NT2/D1 (cell line): ENCODE results near the gene PRF1.

Experiments
- DNase-seq: peaks from one replicate; pipeline ENCODE4 v3.0.0-alpha.2; 2011; ENCODE audit warnings: low read depth, low spot score
- H3K27me3 ChIP-seq: 2 replicates; pipeline ENCODE4 v1.6.0; 2011; ENCODE audit warnings: mild to moderate bottlenecking; ENCODE audit not compliant: insufficient read length, insufficient read depth
- H3K36me3 ChIP-seq: 2 replicates; pipeline ENCODE4 v1.6.1; 2011; ENCODE audit warnings: mild to moderate bottlenecking, low read length, mixed read lengths; ENCODE audit not compliant: insufficient read depth, insufficient read length
- H3K4me1 ChIP-seq: 2 replicates; pipeline ENCODE4 v1.5.1; 2011; ENCODE audit not compliant: insufficient read depth, insufficient read length
- H3K4me3 ChIP-seq: 2 replicates; pipeline ENCODE4 v1.5.1; 2011; ENCODE audit warnings: low read depth; ENCODE audit not compliant: insufficient read length
- H3K9ac ChIP-seq: 2 replicates; pipeline ENCODE4 v1.6.0; 2011; ENCODE audit warnings: low read depth; ENCODE audit not compliant: insufficient read length
- H3K9me3 ChIP-seq: 2 replicates; pipeline ENCODE4 v1.5.1; 2011; ENCODE audit warnings: mild to moderate bottlenecking, low read length; ENCODE audit not compliant: insufficient read depth
- SUZ12 ChIP-seq: IDR thresholded peaks from 2 replicates; pipeline ENCODE4 v1.6.1; 2011; ENCODE audit not compliant: insufficient read length, insufficient read depth; ENCODE audit errors: extremely low read depth
- YY1 ChIP-seq: IDR thresholded peaks from 2 replicates; pipeline ENCODE4 v1.6.1; 2011; ENCODE audit not compliant: insufficient read length, insufficient read depth
- ZNF274 ChIP-seq: IDR thresholded peaks from 2 replicates; pipeline ENCODE4 v1.6.1; 2011; ENCODE audit warnings: mild to moderate bottlenecking, low read depth, low read length

Gene PRF1

DNA sequence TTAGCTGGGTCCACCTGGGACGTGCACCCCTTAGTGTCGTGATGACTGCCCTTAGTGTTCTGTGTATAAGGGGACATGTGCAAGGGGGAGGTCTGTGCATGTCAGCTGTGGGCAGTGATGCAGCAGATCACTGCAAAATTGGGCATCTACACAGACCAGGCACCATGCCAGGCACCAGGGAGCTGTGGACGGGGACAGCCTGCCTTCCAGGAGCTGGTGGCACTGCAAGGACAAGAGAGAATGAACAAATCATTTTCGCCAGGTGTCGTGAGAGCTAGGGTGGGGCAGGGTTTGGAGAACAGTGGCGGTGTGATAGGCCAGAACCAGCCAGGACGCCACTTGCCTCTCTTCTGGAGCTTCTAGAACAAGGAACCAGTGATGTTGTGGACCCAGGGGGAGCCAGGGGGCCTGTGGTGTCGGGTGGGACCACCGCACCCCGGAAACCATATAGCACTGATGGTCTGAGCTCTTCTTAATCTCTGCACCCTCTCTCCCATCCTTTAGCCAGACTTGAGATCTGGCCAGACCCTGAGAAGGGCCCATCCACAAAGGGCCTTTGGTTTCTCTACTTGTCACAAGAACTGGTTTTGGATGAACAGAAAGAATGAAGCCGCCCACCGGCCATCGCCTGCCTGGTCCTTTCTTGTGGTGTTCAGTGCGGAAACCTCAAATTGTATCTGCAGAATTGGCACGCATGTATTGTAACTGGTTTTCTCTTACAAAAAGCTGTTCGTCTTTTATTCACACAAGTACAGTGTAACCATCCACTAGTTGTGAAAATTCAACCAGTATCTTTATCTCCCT, 30.7 kb downstream of the PRF1 start:
- no peak for DNase-seq
- H3K4me3 ChIP-seq, result no peak overlapping the region
- no peaks in the 10 kb centered on the region for H3K9me3 ChIP-seq
- no peaks in the 10 kb centered on the region for H3K27me3 ChIP-seq
- H3K9ac ChIP-seq, result no peak overlapping the region
- H3K36me3 ChIP-seq, result no peaks in the 10 kb centered on the region
- peaks cover 10% of the 10 kb centered on the region for H3K4me1 ChIP-seq
- TF ChIP-seq ZNF274 (no peak), SUZ12 (no peak), YY1 (no peak)

DNA sequence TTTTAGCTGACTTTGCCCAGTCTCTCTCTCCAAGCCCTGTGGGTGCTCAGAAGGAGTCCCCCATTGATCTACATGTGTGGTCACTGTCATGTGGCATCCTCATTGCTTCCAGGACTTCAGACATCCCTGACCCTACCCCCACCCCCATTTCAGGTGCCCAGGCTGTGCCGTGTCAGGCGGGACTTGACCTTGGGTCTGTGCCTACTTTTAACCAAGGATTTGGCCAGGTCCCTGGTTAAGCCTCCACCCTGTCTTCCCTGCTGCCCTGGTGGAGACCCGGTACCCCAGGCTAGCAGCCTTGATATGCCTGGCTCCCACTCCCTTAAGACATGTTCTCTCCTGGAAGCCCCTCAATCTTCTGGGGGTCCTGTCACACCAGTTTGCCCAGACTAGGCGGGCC, 31.3 kb downstream of the PRF1 start:
- Histone ChIP-seq H3K4me1 (peaks cover 6% of the 10 kb centered on the region), H3K27me3 (no peaks in the 10 kb centered on the region), H3K9me3 (no peaks in the 10 kb centered on the region), H3K4me3 (no peak overlapping the region), H3K9ac (no peak overlapping the region), H3K36me3 (no peaks in the 10 kb centered on the region)
- TF ChIP-seq YY1, result no peak
- TF ChIP-seq ZNF274, result no peak
- TF ChIP-seq SUZ12, result no peak
- DNase-seq, result no peak

DNA sequence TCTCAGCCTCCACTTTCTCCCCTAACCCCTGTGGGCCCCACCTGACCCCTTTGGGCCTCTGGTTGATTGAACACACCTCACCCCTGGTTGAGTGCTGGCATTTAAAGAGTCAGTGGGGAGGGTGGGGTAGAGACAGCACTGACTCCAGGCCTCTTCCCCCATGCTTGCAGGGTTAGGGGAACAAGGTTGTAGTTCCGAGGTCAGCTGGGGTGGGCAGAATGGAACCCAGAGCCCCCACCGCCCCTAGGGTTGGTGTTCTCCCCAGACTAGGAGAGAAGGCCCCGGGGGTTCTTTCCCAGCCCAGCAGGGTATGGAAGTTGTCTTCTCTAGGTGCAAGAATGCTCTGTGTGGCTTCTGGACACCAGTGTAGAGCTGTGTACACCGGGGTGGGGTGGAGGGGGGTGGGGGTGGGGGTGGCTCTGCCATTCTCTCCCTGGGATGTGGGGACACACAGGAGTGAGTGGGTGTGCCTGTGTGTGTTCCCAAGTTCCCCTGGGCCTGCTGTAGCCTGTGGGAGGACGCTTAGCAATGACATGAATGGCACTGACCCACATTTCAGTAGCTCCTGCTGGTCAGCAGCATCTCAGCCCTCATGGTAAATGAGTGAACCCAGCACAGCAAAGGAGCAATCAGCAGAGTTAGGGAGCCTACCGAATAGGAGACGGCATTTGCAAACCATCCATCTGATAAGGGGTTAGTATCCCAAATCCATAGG, 33.6 kb downstream of the PRF1 start:
- Histone ChIP-seq H3K9ac (no peak overlapping the region), H3K4me1 (no peaks in the 10 kb centered on the region), H3K27me3 (no peaks in the 10 kb centered on the region), H3K36me3 (no peaks in the 10 kb centered on the region), H3K9me3 (no peaks in the 10 kb centered on the region), H3K4me3 (no peak overlapping the region)
- DNase-seq, result no peak
- no peak for TF ChIP-seq YY1
- TF ChIP-seq ZNF274, result no peak
- TF ChIP-seq SUZ12, result no peak

DNA sequence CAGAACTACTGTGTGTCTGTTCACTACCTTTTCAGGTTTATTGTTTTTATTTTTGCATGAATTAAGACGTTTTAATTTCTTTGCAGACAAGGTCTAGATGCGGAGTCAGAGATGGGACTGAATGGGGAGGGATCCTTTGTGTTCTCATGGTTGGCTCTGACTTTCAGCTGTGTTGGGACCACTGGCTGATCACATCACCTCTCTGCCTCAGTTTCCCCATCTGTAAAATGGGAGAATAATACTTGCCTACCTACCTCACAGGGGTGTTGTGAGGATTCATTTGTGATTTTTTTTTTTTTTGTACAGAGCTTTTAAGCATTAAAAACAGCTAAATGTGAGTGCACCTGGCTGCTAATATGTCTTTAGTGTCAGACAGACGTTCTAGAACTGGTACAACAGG, 34.4 kb downstream of the PRF1 start:
- Histone ChIP-seq H3K36me3 (no peaks in the 10 kb centered on the region), H3K9ac (no peak overlapping the region), H3K9me3 (no peaks in the 10 kb centered on the region), H3K27me3 (no peaks in the 10 kb centered on the region), H3K4me3 (no peak overlapping the region), H3K4me1 (no peaks in the 10 kb centered on the region)
- no peak for DNase-seq
- TF ChIP-seq SUZ12 (no peak), ZNF274 (no peak), YY1 (no peak)

DNA sequence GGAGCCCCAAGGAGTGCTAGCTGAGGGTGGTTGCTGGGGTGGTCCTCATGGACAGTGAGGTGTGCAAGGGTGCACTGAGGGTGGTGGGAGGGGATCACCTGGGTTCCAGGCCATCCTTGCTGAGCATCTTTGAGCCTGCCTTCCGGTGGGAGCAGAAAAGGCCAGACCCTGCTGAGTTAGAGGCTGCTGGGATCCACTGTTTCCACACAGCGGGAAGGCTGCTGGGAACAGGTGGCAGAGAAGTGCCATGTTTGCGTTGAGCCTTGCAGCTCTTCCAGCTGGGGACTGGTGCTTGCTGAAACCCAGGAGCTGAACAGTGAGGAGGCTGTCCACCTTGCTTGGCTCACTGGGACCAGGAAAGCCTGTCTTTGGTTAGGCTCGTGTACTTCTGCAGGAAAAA, 34.9 kb downstream of the PRF1 start:
- TF ChIP-seq ZNF274 (no peak), SUZ12 (no peak), YY1 (no peak)
- no peak overlapping the region for H3K9ac ChIP-seq
- H3K4me3 ChIP-seq, result no peak overlapping the region
- no peaks in the 10 kb centered on the region for H3K4me1 ChIP-seq
- H3K36me3 ChIP-seq, result no peaks in the 10 kb centered on the region
- DNase-seq, result no peak
- H3K27me3 ChIP-seq, result no peaks in the 10 kb centered on the region
- no peaks in the 10 kb centered on the region for H3K9me3 ChIP-seq

DNA sequence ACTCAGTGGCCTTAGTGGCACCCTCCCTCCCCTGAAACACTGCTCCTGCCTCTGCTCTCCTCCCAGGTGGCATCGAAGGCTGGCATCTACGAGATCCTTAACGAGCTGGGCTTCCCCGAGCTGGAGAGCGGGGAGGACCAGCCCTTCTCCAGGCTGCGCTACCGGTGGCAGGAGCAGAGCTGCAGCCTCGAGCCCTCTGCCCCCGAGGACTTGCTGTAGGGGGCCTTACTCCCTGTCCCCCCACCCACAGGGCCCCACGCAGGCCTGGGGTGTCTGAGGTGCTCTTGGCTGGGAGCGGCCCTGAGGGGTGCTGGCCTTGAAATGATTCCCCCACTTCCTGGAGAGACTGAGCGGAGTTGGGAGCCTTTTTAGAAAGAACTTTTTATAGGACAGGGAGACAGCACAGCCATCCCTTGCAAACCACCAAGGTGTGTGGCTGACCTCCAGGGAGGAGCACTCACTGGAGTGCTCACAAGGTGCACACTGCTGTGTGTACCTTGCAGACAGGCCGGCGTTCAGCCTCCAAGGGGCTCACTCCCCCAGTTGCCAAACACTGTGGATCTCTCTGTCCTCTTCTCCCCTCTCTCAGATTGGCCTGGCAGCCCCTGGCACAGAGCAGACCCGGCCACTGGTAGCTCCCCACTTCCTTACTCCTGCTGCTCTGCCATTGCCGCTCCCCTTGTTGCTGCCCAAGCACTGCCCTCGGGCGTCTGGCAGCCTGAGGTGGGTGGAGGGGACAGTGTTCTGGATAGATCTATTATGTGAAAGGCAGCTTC, 35.8 kb downstream of the PRF1 start:
- no peak for DNase-seq
- H3K4me3 ChIP-seq, result no peak overlapping the region
- no peaks in the 10 kb centered on the region for H3K9me3 ChIP-seq
- H3K27me3 ChIP-seq, result no peaks in the 10 kb centered on the region
- H3K4me1 ChIP-seq, result peaks cover 9% of the 10 kb centered on the region
- TF ChIP-seq YY1 (no peak), SUZ12 (no peak), ZNF274 (no peak)
- no peak overlapping the region for H3K9ac ChIP-seq
- H3K36me3 ChIP-seq, result no peaks in the 10 kb centered on the region
